ENCODE data around the gene UBASH3B. TPM values are rescaled to one million over a fixed set of nuclear protein-coding genes. Genes with fewer than 3 reads are reported as not detected.
A peak's percentile ranks its signal among the peaks of the same experiment; 100 is the strongest.

Gene UBASH3B
- total RNA-seq, 1 donor from 2014 or later, result 64.6 TPM

- TF ChIP-seq CTCF (conservative IDR thresholded peaks at IDR 0.05; ENCODE audit: low read depth, low read length), result peak; percentile 16
- DNase-seq (ENCODE audit: low read depth), result no peak
- no peak overlapping the region for H3K4me3 ChIP-seq (ENCODE audit: low read depth, low read length)
These were observed 194.6 kb downstream of the UBASH3B start for GRCh38 chr11:122850076-122850631.

- no peak for DNase-seq (ENCODE audit: low read depth)
- H3K4me3 ChIP-seq (ENCODE audit: low read depth, low read length), result no peak overlapping the region
- no peak for TF ChIP-seq CTCF (conservative IDR thresholded peaks at IDR 0.05; ENCODE audit: low read depth, low read length)
These were observed 195.9 kb downstream of the UBASH3B start for GRCh38 chr11:122851366-122851966.

- H3K4me3 ChIP-seq (ENCODE audit: low read depth, low read length), result no peak overlapping the region
- DNase-seq (ENCODE audit: low read depth), result no peak
- TF ChIP-seq CTCF (conservative IDR thresholded peaks at IDR 0.05; ENCODE audit: low read depth, low read length), result no peak
These were observed 196.7 kb downstream of the UBASH3B start for GRCh38 chr11:122852074-122852795.

GRCh38 chr11:122852796-122853160 lies 197.3 kb downstream of the UBASH3B start:
- no peak for DNase-seq (ENCODE audit: low read depth)
- H3K4me3 ChIP-seq (ENCODE audit: low read depth, low read length), result no peak overlapping the region
- TF ChIP-seq CTCF (conservative IDR thresholded peaks at IDR 0.05; ENCODE audit: low read depth, low read length), result no peak

GRCh38 chr11:122853261-122853660 lies 197.7 kb downstream of the UBASH3B start:
- DNase-seq (ENCODE audit: low read depth), result no peak
- TF ChIP-seq CTCF (conservative IDR thresholded peaks at IDR 0.05; ENCODE audit: low read depth, low read length), result no peak
- H3K4me3 ChIP-seq (ENCODE audit: low read depth, low read length), result no peak overlapping the region

- no peak overlapping the region for H3K4me3 ChIP-seq (ENCODE audit: low read depth, low read length)
- TF ChIP-seq CTCF (conservative IDR thresholded peaks at IDR 0.05; ENCODE audit: low read depth, low read length), result peak; percentile 70
- peak; percentile 35 for DNase-seq (ENCODE audit: low read depth)
These were observed 198.5 kb downstream of the UBASH3B start for GRCh38 chr11:122853971-122854446.

Data from epithelial cell of proximal tubule (primary cell).